OCI-LY7 (cell line): ENCODE results near the gene PPP1R16B. TPM values are rescaled to one million over a fixed set of nuclear protein-coding genes. Genes with fewer than 3 reads are reported as not detected.

Source experiments
- BruUV-seq: library from RNA; stranded (reverse); fragments of 400-500 nt; replicated peaks from 2 replicates; lab custom pipeline; 2021; lab: Mats Ljungman, UMichigan
- CTCF ChIA-PET: fragments of 300-600 bp; sonication (Branson Sonifier 250); formaldehyde crosslinking; loops from one replicate; lab custom pipeline; 2022; ENCODE audit warnings: antibody characterized with exemption; ENCODE audit not compliant: unreplicated experiment; lab: Charles Lee
- POLR2A ChIA-PET: fragments of 300-600 bp; sonication (Branson Sonifier 250); formaldehyde crosslinking; loops from one replicate; lab custom pipeline; 2022; ENCODE audit warnings: antibody characterized with exemption; lab: Charles Lee
- DNase-seq: peaks from one replicate; pipeline ENCODE4 v3.0.0-alpha.2; 2015; ENCODE audit warnings: low spot score
- H2AFZ ChIP-seq: fragments of 200-600 bp; sonication (generic), shearing (Covaris generic); 2 replicates; pipeline ENCODE4 v1.6.1; 2014; ENCODE audit warnings: mild to moderate bottlenecking, antibody characterized with exemption, low read length, moderate library complexity
- H3K27ac ChIP-seq: fragments of 200-600 bp; sonication (generic); 2 replicates; pipeline ENCODE4 v1.5.1; 2014; ENCODE audit warnings: mixed run types, low read depth, mild to moderate bottlenecking, moderate library complexity, low read length, inconsistent platforms; ENCODE audit not compliant: poor library complexity, severe bottlenecking
- H3K36me3 ChIP-seq: fragments of 200-600 bp; sonication (generic); 2 replicates; pipeline ENCODE4 v1.6.1; 2014; ENCODE audit warnings: mild to moderate bottlenecking, antibody characterized with exemption, low read length, moderate library complexity, mixed read lengths; ENCODE audit not compliant: insufficient read depth
- H3K4me1 ChIP-seq: fragments of 200-600 bp; sonication (generic); 2 replicates; pipeline ENCODE4 v1.5.1; 2014; ENCODE audit warnings: mild to moderate bottlenecking, low read length; ENCODE audit not compliant: insufficient read depth, poor library complexity, severe bottlenecking
- H3K4me2 ChIP-seq: fragments of 200-600 bp; sonication (generic); 2 replicates; pipeline ENCODE4 v1.6.1; 2014; ENCODE audit warnings: mild to moderate bottlenecking, low read length
- H3K4me3 ChIP-seq: fragments of 200-600 bp; sonication (generic); 2 replicates; pipeline ENCODE4 v1.5.1; 2014; ENCODE audit warnings: mild to moderate bottlenecking, low read depth, low read length; ENCODE audit not compliant: poor library complexity, severe bottlenecking
- H3K79me2 ChIP-seq: fragments of 200-600 bp; sonication (generic); 2 replicates; pipeline ENCODE4 v1.6.1; 2016; ENCODE audit warnings: low read depth, mild to moderate bottlenecking, low read length, moderate library complexity, mixed read lengths; ENCODE audit not compliant: insufficient read depth
- H3K9me2 ChIP-seq: fragments of 200-600 bp; sonication (generic); 2 replicates; pipeline ENCODE4 v1.6.1; 2016; ENCODE audit warnings: mild to moderate bottlenecking, low read length, mixed read lengths; ENCODE audit not compliant: insufficient read depth
- H3K9me3 ChIP-seq: fragments of 200-600 bp; sonication (generic); 2 replicates; pipeline ENCODE4 v1.6.1; 2014; ENCODE audit warnings: mild to moderate bottlenecking, mixed run types, low read length, mixed read lengths
- H4K20me1 ChIP-seq: fragments of 200-600 bp; sonication (generic); 2 replicates; pipeline ENCODE4 v1.6.1; 2014; ENCODE audit warnings: mild to moderate bottlenecking, antibody characterized with exemption, low read length, moderate library complexity, mixed read lengths; ENCODE audit not compliant: insufficient read depth
- CTCF ChIP-seq: fragments of 200-600 bp; sonication (generic); conservative IDR thresholded peaks from 2 replicates; pipeline ENCODE4 v1.5.1; 2014; ENCODE audit warnings: mild to moderate bottlenecking, antibody characterized with exemption, low read length, moderate library complexity, mixed read lengths
- EZH2phosphoT487 ChIP-seq: fragments of 200-600 bp; sonication (generic); IDR thresholded peaks from 2 replicates; pipeline ENCODE4 v1.6.1; 2018; ENCODE audit warnings: low read depth, borderline replicate concordance, mild to moderate bottlenecking, mixed run types, antibody characterized with exemption, low read length, moderate library complexity, mixed read lengths
- intact Hi-C: fragments of 100-400 bp; cut with micrococcal nuclease; formaldehyde crosslinking; loops from one replicate; pipeline ENCODE4 v1.10.0; 2022; ENCODE audit not compliant: unreplicated experiment
- total RNA-seq, 2 experiments: library from RNA; depleted of rRNA in 1 of 2; stranded (reverse); fragments of >200 nt in 1 of 2; shearing (Covaris generic) in 1 of 2; gene quantifications; 2 replicates each; pipeline ENCODE4 v1.2.3, GENCODE V29; 2014 to 2022

PPP1R16B gene
- total RNA-seq, 2 experiments from 2014 or later = 45.4 to 49.7 TPM

GRCh38 chr20:38771621-38772020 is 33.9 kb upstream of the PPP1R16B start:
- Histone ChIP-seq H3K9me2 (no peaks in the 10 kb centered on the region), H4K20me1 (no peaks in the 10 kb centered on the region), H2AFZ (no peak overlapping the region), H3K27ac (no peak overlapping the region), H3K9me3 (peaks cover 10% of the 10 kb centered on the region; the same call in 1 of the 2 replicates), H3K4me1 (no peaks in the 10 kb centered on the region), H3K4me3 (no peak overlapping the region), H3K36me3 (peaks cover 96% of the 10 kb centered on the region), H3K4me2 (no peak overlapping the region), H3K79me2 (no peaks in the 10 kb centered on the region)
- CTCF ChIA-PET = no interaction called here
- intact Hi-C loops = no loop called here
- no peak for TF ChIP-seq EZH2phosphoT487
- no peak for TF ChIP-seq CTCF
- POLR2A ChIA-PET = no interaction called here
- no TSS peak for BruUV-seq
- DNase-seq = no peak

- Histone ChIP-seq H3K27ac (no peak overlapping the region), H3K4me1 (no peaks in the 10 kb centered on the region), H4K20me1 (no peaks in the 10 kb centered on the region), H3K4me3 (no peak overlapping the region), H3K9me3 (peaks cover 10% of the 10 kb centered on the region; the same call in 1 of the 2 replicates), H2AFZ (no peak overlapping the region), H3K36me3 (peaks cover 76% of the 10 kb centered on the region), H3K4me2 (no peak overlapping the region), H3K79me2 (no peaks in the 10 kb centered on the region), H3K9me2 (no peaks in the 10 kb centered on the region)
- intact Hi-C loops = no loop called here
- ChIA-PET POLR2A (no interaction called here), CTCF (no interaction called here)
- BruUV-seq = no TSS peak
- DNase-seq = no peak
- TF ChIP-seq EZH2phosphoT487 = no peak
- TF ChIP-seq CTCF = no peak
Observed at GRCh38 chr20:38774167-38774566, 31.3 kb upstream of the PPP1R16B start.

GRCh38 chr20:38776363-38776762 is 29.1 kb upstream of the PPP1R16B start:
- TF ChIP-seq CTCF (no peak), EZH2phosphoT487 (no peak)
- H3K4me3 ChIP-seq = no peak overlapping the region
- H3K4me2 ChIP-seq = no peak overlapping the region
- BruUV-seq = no TSS peak
- DNase-seq = no peak
- no peak overlapping the region for H2AFZ ChIP-seq
- H3K9me2 ChIP-seq = no peaks in the 10 kb centered on the region
- intact Hi-C loops = no loop called here
- H3K79me2 ChIP-seq = no peaks in the 10 kb centered on the region
- H4K20me1 ChIP-seq = no peaks in the 10 kb centered on the region
- POLR2A ChIA-PET = no interaction called here
- CTCF ChIA-PET = no interaction called here
- H3K36me3 ChIP-seq = peaks cover 56% of the 10 kb centered on the region
- H3K27ac ChIP-seq = no peak overlapping the region
- H3K4me1 ChIP-seq = no peaks in the 10 kb centered on the region
- H3K9me3 ChIP-seq = peaks cover 10% of the 10 kb centered on the region; the same call in 1 of the 2 replicates
